ENCODE measurements around the gene AKT1.

Gene AKT1

DNA sequence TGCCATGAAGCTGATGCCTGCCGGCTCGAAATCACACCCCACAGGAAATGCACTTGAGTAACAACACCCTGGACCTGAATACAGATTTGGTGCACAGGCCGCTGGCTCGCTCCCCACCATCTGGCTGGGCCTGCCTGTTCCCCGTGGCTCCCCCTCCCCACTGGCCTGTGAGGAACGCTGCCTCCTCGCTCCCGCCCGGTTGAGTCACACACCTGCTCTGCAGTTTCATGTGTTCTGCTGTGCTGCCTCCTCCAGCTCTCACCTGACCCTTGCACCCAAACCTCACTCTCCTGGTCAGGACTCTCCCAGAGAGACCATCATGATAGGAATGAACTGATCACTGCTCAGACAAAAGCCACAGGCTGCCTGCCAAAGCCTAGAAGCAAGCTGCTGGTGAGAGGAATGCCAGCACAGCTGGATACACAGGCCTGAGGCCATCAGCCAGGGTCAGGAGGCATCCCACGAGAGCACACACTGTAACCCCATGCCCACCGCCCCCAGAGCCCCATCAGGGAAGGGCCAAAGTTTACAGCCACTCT is 46.4 kb downstream of the AKT1 start:
- H3K9ac ChIP-seq (ENCODE audit: low read depth, low read length) = no peak overlapping the region
- no peaks in the 10 kb centered on the region for H3K36me3 ChIP-seq (ENCODE audit: control insufficient read depth, insufficient read depth, low read length)
- peaks cover 4% of the 10 kb centered on the region; the same call in 1 of the 2 replicates for H3K4me1 ChIP-seq (ENCODE audit: control insufficient read depth, insufficient read depth, low read length)
- H3K4me3 ChIP-seq (ENCODE audit: low read depth, low read length) = no peak overlapping the region
- H3K9me3 ChIP-seq (ENCODE audit: control insufficient read depth, insufficient read depth, low read length) = peaks cover 13% of the 10 kb centered on the region; the same call in 1 of the 2 replicates
- H3K27me3 ChIP-seq (ENCODE audit: control insufficient read depth, insufficient read depth, low read length) = no peaks in the 10 kb centered on the region
- no peak overlapping the region for H3K27ac ChIP-seq (ENCODE audit: low read depth, low read length)

- no peak overlapping the region for H3K27ac ChIP-seq (ENCODE audit: low read depth, low read length)
- H3K36me3 ChIP-seq (ENCODE audit: control insufficient read depth, insufficient read depth, low read length) = no peaks in the 10 kb centered on the region
These were observed 47.7 kb downstream of the AKT1 start for GRCh38 chr14:104747876-104748275.

DNA sequence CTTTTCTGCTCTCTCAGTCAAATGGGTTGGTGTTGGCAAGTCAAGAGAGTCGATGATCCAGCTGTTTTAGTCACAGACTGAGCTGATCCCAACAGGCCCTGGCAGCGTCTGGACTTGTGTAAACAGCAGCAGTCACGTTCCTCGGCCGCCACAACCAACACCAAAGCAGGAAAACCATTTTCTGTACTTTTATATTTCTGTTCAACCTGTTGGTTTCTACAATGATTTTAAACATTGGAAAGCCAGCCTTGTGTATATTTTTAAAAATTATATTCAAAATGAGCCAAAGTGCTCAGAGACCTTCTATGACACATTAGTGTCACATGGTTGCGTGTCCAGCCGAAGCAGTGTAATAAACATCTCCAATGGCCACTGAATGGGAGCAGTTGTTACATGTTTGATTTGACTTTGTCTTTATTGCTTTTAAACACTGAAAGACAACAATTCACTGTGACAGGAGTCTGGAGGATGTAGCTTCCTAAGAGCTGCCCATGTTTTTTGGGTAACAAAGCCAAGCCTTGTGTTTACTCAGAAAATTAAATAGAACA is 48.5 kb downstream of the AKT1 start:
- H3K4me3 ChIP-seq (ENCODE audit: low read depth, low read length) = no peak overlapping the region
- H3K36me3 ChIP-seq (ENCODE audit: control insufficient read depth, insufficient read depth, low read length) = no peaks in the 10 kb centered on the region
- peaks cover 9% of the 10 kb centered on the region; the same call in 1 of the 2 replicates for H3K9me3 ChIP-seq (ENCODE audit: control insufficient read depth, insufficient read depth, low read length)
- H3K27me3 ChIP-seq (ENCODE audit: control insufficient read depth, insufficient read depth, low read length) = no peaks in the 10 kb centered on the region
- H3K4me1 ChIP-seq (ENCODE audit: control insufficient read depth, insufficient read depth, low read length) = no peaks in the 10 kb centered on the region
- no peak overlapping the region for H3K27ac ChIP-seq (ENCODE audit: low read depth, low read length)
- no peak overlapping the region for H3K9ac ChIP-seq (ENCODE audit: low read depth, low read length)

More at GRCh38 chr14:104747876-104748275, 47.7 kb downstream of the AKT1 start:
- Histone ChIP-seq H3K9me3 (ENCODE audit: control insufficient read depth, insufficient read depth, low read length) (peaks cover 13% of the 10 kb centered on the region; the same call in 1 of the 2 replicates), H3K27me3 (ENCODE audit: control insufficient read depth, insufficient read depth, low read length) (no peaks in the 10 kb centered on the region), H3K9ac (ENCODE audit: low read depth, low read length) (no peak overlapping the region), H3K4me1 (ENCODE audit: control insufficient read depth, insufficient read depth, low read length) (no peaks in the 10 kb centered on the region), H3K4me3 (ENCODE audit: low read depth, low read length) (no peak overlapping the region)

DNA sequence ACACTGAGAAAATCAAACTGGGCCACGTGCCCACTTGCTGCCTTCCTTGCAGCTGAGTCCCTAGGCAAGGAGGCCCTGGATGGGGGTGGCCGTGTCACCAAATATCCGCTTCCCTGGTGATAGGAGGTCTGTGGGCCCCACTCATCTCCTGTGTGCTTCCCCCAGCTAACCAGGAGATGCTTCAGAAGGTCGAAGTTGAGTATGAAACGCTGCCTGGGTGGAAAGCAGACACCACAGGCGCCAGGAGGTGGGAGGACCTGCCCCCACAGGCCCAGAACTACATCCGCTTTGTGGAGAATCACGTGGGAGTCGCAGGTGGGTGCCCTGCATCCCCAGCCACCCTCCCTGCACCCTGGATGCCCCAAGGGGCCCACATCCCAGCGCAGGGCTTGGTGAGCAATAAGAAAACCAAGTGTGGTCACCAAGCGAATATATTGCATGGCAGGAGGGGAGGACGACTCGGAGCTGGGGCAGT is 49.4 kb downstream of the AKT1 start:
- Histone ChIP-seq H3K27me3 (ENCODE audit: control insufficient read depth, insufficient read depth, low read length) (no peaks in the 10 kb centered on the region), H3K36me3 (ENCODE audit: control insufficient read depth, insufficient read depth, low read length) (no peaks in the 10 kb centered on the region), H3K9ac (ENCODE audit: low read depth, low read length) (no peak overlapping the region), H3K27ac (ENCODE audit: low read depth, low read length) (no peak overlapping the region), H3K4me1 (ENCODE audit: control insufficient read depth, insufficient read depth, low read length) (no peaks in the 10 kb centered on the region), H3K9me3 (ENCODE audit: control insufficient read depth, insufficient read depth, low read length) (peaks cover 7% of the 10 kb centered on the region; the same call in 1 of the 2 replicates), H3K4me3 (ENCODE audit: low read depth, low read length) (no peak overlapping the region)

GRCh38 chr14:104745431-104745830 is 50.1 kb downstream of the AKT1 start:
- H3K9ac ChIP-seq (ENCODE audit: low read depth, low read length) = no peak overlapping the region
- no peaks in the 10 kb centered on the region for H3K36me3 ChIP-seq (ENCODE audit: control insufficient read depth, insufficient read depth, low read length)
- peaks cover 5% of the 10 kb centered on the region; the same call in 1 of the 2 replicates for H3K9me3 ChIP-seq (ENCODE audit: control insufficient read depth, insufficient read depth, low read length)
- no peak overlapping the region for H3K4me3 ChIP-seq (ENCODE audit: low read depth, low read length)
- no peak overlapping the region for H3K27ac ChIP-seq (ENCODE audit: low read depth, low read length)
- no peaks in the 10 kb centered on the region for H3K27me3 ChIP-seq (ENCODE audit: control insufficient read depth, insufficient read depth, low read length)
- no peaks in the 10 kb centered on the region for H3K4me1 ChIP-seq (ENCODE audit: control insufficient read depth, insufficient read depth, low read length)

DNA sequence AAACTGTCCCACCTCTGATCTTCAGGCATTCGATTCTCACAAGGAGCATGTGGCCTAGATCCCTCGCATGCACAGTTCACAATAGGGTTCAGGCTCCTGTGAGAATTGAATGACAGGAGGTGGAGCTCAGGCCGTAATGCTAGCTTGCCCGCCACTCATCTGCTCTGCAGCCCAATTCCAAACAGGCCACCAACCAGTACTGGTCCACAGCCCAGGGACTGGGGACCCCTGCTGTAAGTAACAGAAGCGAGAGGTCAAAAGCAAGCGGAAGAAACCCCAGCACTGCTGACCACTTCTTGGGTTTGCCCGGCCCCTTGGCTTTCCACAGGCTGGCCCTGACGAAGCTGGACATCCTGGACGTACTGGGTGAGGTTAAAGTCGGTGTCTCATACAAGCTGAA is 51.1 kb downstream of the AKT1 start:
- no peak overlapping the region for H3K4me3 ChIP-seq (ENCODE audit: low read depth, low read length)
- no peak overlapping the region for H3K9ac ChIP-seq (ENCODE audit: low read depth, low read length)
- H3K4me1 ChIP-seq (ENCODE audit: control insufficient read depth, insufficient read depth, low read length) = no peaks in the 10 kb centered on the region
- H3K36me3 ChIP-seq (ENCODE audit: control insufficient read depth, insufficient read depth, low read length) = no peaks in the 10 kb centered on the region
- H3K9me3 ChIP-seq (ENCODE audit: control insufficient read depth, insufficient read depth, low read length) = no peaks in the 10 kb centered on the region
- H3K27ac ChIP-seq (ENCODE audit: low read depth, low read length) = no peak overlapping the region
- H3K27me3 ChIP-seq (ENCODE audit: control insufficient read depth, insufficient read depth, low read length) = no peaks in the 10 kb centered on the region

- Histone ChIP-seq H3K27me3 (ENCODE audit: control insufficient read depth, insufficient read depth, low read length) (no peaks in the 10 kb centered on the region), H3K27ac (ENCODE audit: low read depth, low read length) (no peak overlapping the region), H3K36me3 (ENCODE audit: control insufficient read depth, insufficient read depth, low read length) (no peaks in the 10 kb centered on the region), H3K9ac (ENCODE audit: low read depth, low read length) (no peak overlapping the region), H3K4me1 (ENCODE audit: control insufficient read depth, insufficient read depth, low read length) (no peaks in the 10 kb centered on the region), H3K4me3 (ENCODE audit: low read depth, low read length) (no peak overlapping the region), H3K9me3 (ENCODE audit: control insufficient read depth, insufficient read depth, low read length) (no peaks in the 10 kb centered on the region)
These were observed 51.8 kb downstream of the AKT1 start for GRCh38 chr14:104743461-104744380.

DNA sequence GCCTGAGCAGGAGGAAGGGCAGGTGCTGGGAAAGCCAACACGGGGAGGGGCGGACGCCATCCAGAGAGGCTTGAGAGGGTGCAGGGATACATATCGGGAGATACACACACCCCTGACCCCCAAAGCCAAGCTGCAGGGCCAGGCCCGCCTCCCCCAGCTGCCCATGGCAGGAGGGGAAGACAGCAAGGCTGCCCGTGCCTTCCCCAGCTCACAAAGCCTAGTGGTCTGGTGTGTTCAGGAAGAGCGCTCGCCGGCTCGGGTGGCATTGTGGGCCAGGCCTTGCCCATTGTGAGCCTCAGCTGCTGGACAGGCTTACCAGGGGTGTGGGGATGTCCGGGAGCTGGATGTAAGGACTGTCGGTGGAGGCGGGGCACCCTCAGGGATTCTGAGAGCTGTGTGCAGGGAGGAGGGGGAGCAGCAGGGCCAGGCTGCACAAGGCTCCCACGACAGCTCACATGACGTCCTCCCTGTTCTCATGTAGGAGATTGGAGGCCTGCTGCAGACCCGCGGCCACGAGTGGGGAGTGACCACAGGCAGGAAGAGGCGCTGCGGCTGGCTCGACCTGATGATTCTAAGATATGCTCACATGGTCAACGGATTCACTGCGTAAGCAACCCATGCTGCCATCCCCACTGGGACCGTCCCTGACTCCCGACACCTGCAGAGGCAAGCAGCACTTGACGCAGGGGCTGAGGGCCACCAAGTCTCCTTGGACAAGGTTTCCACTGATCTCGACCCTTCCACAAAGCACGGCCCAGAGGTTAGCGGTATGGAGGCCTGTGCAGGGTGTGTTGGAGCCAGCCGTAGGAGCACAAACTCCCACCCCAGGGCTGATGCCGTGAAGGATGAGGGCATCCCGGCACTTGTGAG is 52.7 kb downstream of the AKT1 start:
- H3K4me3 ChIP-seq (ENCODE audit: low read depth, low read length) = no peak overlapping the region
- H3K9ac ChIP-seq (ENCODE audit: low read depth, low read length) = no peak overlapping the region
- H3K4me1 ChIP-seq (ENCODE audit: control insufficient read depth, insufficient read depth, low read length) = no peaks in the 10 kb centered on the region
- no peaks in the 10 kb centered on the region for H3K9me3 ChIP-seq (ENCODE audit: control insufficient read depth, insufficient read depth, low read length)
- no peak overlapping the region for H3K27ac ChIP-seq (ENCODE audit: low read depth, low read length)
- no peaks in the 10 kb centered on the region for H3K36me3 ChIP-seq (ENCODE audit: control insufficient read depth, insufficient read depth, low read length)
- no peaks in the 10 kb centered on the region for H3K27me3 ChIP-seq (ENCODE audit: control insufficient read depth, insufficient read depth, low read length)

DNA sequence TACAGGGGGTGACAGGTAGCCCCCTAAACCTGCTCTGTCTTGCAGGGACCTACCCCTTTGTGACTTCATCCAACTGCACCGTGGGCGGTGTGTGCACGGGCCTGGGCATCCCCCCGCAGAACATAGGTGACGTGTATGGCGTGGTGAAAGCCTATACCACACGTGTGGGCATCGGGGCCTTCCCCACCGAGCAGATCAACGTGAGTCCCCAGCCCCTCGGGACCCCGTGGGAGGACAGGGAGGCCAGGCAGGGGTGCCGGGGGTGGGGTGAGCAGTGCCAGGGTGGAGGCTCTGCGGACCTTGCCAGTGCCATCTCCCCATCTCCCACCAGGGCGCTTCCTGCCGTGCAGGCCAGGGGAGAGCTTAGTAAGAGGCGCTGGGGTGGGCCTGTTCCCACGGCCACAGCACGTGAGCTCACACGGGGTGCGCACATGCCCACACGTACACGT is 53.7 kb downstream of the AKT1 start:
- Histone ChIP-seq H3K4me1 (ENCODE audit: control insufficient read depth, insufficient read depth, low read length) (no peaks in the 10 kb centered on the region), H3K36me3 (ENCODE audit: control insufficient read depth, insufficient read depth, low read length) (no peaks in the 10 kb centered on the region), H3K9ac (ENCODE audit: low read depth, low read length) (no peak overlapping the region), H3K9me3 (ENCODE audit: control insufficient read depth, insufficient read depth, low read length) (no peaks in the 10 kb centered on the region), H3K27ac (ENCODE audit: low read depth, low read length) (no peak overlapping the region), H3K27me3 (ENCODE audit: control insufficient read depth, insufficient read depth, low read length) (no peaks in the 10 kb centered on the region), H3K4me3 (ENCODE audit: low read depth, low read length) (no peak overlapping the region)

DNA sequence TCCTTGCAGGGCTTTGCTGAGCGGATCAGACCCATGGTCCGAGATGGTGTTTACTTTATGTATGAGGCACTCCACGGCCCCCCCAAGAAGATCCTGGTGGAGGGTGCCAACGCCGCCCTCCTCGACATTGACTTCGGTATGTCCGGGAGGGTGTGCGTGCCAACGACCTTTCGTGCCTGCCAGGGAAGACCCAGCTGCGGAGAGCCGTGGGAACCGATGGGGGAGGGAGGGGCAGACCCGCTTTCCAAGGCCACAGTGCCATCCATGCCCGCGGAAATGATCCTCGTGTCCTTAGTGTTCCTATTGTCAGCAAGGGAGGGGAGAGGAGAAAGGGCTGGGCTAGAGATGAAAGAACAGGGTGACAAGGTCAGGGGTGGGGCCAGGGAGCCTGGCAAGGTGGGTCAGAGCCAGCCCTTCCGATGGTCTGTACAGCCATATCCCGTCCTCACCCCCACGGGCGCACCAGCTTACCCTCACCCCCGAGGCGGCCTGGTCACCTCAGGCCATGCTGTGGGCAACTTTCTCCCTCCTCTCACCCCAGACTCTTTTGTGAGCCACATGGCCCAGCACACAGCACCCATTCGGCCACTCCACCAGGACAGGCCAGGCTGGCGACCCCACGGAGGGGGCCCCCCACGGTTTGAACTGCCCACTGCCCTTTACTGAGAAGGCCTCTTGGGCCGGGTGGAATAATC is 54.3 kb downstream of the AKT1 start:
- no peak overlapping the region for H3K27ac ChIP-seq (ENCODE audit: low read depth, low read length)
- no peaks in the 10 kb centered on the region for H3K9me3 ChIP-seq (ENCODE audit: control insufficient read depth, insufficient read depth, low read length)
- H3K9ac ChIP-seq (ENCODE audit: low read depth, low read length) = no peak overlapping the region
- H3K36me3 ChIP-seq (ENCODE audit: control insufficient read depth, insufficient read depth, low read length) = no peaks in the 10 kb centered on the region
- H3K27me3 ChIP-seq (ENCODE audit: control insufficient read depth, insufficient read depth, low read length) = no peaks in the 10 kb centered on the region
- no peak overlapping the region for H3K4me3 ChIP-seq (ENCODE audit: low read depth, low read length)
- H3K4me1 ChIP-seq (ENCODE audit: control insufficient read depth, insufficient read depth, low read length) = no peaks in the 10 kb centered on the region
